Stimulated activated CD8-positive, alpha-beta memory T cell treated with anti-CD3 and anti-CD28 coated beads, Interleukin-4, amount 100 ng/mL, for 24 hours (primary cell): ENCODE measurements around the gene MTHFD1L.
"Not testable (repeated sequence)": the region's sequence is repeated elsewhere in the genome, so short reads cannot be mapped to it uniquely, and the experiment has no call there.

ENCODE experiments used
- DNase-seq: peaks from one replicate; pipeline ENCODE4 v3.0.0-alpha.2; 2020; ENCODE audit warnings: low read depth

MTHFD1L gene

DNA sequence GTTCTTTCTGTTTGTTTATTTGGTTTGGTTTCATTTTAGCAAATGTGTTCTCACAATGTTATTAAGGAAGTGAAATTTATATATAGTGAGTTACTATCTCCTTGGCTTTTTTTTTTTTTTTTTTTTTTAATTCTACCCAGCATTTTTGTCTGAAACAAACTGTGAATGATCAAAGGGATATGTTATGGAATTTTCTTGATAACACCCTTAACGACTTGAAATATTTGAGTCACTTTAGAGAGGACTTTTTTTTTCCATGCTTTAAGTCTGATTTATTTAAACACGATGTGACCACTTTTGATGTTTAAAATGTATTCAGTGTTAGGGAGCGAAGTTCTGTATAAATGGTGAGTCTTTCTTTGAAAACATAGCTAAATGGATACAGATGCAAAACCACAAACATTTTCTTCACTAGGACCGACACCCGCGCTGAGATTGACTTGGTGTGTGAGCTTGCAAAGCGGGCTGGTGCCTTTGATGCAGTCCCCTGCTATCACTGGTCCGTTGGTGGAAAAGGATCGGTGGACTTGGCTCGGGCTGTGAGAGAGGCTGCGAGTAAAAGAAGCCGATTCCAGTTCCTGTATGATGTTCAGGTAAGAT lies 149.7 kb downstream of the MTHFD1L start:
- no peak for DNase-seq

DNA sequence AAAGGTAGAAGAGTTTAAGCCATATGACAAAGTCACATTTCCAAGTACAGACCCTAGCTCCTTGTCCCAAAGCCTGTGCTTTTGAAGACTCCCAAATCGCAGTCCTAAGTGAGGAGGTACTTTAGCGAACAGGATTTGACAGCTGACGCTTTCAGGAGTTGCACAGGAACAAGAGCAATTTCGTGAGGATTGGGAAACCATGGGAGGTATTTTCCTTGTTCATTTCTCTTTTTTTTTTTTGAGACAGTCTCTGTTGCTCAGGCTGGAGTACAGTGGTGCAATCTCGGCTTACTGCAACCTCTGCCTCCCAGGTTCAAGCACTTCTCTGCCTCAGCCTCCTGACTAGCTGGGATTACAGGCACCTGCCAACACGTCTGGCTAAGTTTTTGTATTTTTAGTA lies 150.6 kb downstream of the MTHFD1L start:
- no peak for DNase-seq

DNA sequence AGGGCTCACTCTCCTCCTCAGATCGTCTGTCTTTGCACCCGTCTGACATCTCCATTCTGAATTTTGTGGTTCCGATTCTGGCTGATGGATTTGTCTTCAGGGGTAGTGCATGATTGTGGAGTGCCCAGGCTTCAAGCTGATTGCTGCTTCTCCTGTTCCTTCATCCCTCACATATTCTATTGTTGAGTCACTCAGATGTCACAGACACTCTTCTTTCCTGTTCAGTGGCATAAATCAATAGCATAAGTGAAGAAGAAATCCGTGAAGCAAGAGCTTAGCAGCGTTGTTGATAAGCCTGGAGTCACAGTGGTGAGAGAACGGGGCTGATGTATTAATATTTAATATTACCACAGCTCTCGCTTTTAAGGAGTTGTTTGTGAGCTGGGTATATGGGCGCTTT lies 152.5 kb downstream of the MTHFD1L start:
- DNase-seq: no peak

DNA sequence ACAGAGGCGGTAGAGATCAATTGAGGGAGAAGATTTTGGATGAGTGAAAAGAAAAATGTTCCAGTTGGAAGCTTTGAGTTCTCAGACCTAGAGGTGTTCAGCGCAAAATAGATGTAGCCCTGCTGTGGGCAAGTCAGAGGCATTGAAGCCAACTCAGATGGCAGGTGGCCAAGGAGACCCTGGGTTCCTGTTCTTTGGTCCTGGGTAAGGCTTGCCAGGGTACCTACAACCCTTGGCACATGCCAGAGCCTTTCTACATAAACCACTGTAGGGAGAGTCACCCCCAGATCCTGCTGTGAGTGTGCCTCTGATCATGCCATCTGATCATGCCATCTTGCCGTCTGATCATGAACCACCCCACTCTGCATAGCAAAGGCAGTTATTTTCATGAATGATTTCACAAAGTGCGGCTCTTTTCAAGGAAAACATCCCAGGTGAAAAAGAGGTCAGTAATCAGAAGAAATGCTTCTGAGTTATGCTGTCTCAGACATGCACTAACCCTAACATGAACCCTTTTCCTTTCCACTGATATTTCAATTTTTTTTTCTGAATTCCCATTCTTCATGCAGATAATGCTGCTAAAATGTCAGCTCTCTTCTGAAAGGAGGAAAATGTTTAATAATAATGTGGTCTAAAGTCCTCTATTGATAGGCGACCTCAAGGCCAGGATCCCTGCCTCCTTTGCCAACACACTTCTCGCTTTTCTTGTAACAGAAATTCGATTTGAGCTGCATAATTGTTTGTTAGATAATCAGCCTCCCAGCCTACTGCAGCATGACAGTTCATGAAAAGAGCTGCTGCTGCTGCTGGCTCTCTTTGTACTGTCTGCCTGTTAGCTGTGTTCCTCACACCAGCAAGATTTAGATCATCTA lies 153.6 kb downstream of the MTHFD1L start:
- DNase-seq: no peak

DNA sequence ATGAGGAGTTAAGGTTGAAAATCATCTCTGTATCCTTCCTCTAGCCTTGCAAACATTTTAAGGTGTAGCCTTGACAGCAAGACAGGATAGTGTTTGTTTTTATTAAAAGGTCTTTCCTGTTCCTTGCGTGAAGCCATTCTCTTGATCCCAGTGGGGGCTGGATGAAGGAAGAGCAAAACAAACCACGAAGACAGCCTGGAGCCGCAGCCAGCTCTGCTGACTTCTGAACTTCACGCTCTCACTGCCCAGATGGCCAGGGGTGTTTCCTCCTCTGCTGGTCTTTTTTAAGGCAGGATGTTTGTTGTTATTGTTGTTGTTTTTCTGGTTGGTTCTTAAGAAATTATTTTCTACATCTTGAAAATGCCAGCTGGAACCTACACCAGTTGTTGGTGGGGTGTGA lies 156.4 kb downstream of the MTHFD1L start:
- DNase-seq: no peak

DNA sequence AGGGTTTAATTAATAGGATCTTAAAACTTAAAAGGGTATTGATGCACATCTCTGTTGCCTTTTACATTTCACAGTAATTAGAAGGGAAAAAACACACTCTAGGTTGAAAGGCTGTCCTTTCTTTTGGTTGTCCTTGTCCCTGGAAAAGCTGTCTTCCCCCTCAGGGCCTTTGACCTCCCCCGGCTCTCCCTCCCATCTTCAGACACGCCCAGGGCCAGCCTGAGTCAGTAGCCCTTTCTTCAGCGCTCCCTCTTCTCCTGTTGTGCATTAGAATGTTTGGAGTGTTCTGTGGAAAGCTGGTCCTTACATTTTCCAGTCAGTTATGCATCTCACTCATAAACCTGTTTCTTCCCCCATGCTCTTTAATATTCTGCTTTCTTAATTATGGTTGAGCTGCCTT lies 157.0 kb downstream of the MTHFD1L start:
- no peak for DNase-seq

DNA sequence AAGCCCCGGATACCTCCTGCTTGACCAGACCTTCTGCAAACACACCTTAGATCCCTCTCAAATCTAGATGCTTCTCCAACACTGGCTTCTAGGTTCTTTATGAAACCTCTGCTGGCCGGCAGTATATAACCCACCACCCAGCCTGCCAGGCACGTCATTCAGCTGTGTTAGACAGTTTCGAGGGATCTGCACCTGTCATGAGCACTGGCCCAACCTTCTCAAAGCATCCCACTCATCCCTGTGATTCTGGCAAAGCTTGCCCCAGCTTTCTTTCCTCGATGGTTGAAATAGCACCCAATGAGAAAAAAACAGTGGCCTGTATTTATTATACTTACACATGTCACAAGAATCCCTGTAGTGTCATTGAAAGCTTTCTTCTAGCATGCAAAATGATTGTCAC lies 157.8 kb downstream of the MTHFD1L start:
- DNase-seq: no peak

DNA sequence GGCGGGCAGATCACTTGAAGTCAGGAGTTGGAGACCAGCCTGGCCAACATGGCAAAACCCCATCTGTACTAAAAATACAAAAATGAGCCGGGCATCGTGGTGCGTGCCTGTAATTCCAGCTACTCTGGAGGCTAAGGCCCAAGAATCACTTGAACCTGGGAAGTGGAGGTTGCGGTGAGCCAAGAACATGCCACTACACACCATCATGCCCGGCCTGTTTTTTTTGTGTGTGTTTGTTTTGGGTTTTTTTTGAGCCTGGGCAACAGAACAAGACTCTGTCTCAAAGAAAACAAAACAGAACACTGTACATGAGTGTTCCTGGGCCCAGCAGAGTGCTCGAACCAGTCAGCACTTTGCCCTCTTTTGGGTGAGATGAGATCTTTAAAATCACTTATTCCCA lies 159.1 kb downstream of the MTHFD1L start:
- no peak for DNase-seq

DNA sequence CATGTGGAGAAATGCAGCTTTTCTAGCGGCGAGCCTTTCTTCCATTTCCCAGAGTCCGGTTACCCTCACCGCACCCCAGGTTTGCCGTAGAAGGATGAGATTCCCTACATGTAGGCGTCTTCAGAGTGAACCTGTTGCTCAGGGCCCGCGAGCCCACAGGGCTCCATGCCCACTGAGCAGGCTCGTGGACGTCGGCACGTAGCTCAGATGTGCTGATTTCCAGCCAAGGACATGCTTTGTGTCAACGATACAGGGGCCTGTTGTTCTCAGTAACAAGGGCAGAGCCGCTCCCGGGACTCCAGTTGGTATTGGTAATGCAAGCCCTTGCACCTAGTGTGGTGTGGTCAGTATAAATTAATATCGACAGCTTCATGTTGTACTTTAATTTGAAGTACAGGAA lies 159.6 kb downstream of the MTHFD1L start:
- no peak for DNase-seq

DNA sequence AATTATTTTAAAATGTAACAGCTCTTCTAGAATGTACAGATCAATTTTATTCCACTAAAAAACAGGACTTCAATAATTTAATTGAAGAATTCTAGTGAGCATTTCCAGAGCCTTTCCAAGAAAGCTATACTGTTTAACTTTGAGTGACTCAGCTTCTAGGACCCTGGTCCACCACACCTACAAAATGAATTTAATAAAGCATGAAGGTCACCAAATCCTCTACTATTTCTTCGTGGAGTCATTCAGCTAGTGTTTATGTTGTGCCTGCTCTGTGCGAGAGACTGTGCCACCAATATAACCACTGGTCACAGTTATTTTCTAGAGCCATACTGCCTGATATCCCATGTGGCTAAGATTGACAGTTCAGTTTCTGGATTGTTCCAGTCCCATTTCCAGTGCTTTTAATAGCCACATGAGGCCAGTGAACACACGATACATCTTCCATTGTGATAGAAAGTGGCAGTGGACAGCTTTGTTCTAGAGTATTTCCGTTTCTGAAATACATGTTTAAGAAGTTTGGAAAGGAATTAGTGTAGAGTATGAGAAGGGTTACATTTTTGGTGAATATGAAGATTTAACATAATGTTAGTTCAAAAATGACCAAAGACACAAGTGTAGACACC lies 160.7 kb downstream of the MTHFD1L start:
- DNase-seq: no peak

DNA sequence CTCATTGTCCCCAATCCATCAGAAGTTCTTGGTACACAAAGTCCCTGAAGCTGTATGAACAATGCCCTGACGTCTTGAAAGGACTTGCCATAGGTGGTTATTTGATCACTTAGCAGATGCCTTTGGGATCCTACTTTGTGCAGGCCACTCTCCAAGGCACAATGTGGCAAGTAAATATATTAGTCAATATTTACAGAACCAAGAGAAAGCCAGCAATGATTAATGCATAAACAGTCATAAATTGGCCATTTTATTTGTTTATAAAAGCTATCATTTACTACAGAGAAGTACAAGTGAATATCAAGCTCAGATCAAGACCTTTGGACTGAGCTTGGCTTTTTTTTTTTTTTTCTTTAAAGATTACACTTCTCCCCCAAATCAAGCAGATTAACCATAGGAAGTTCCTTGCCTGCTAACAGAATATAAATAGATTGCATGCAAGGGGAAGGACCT lies 161.8 kb downstream of the MTHFD1L start:
- no peak for DNase-seq

DNA sequence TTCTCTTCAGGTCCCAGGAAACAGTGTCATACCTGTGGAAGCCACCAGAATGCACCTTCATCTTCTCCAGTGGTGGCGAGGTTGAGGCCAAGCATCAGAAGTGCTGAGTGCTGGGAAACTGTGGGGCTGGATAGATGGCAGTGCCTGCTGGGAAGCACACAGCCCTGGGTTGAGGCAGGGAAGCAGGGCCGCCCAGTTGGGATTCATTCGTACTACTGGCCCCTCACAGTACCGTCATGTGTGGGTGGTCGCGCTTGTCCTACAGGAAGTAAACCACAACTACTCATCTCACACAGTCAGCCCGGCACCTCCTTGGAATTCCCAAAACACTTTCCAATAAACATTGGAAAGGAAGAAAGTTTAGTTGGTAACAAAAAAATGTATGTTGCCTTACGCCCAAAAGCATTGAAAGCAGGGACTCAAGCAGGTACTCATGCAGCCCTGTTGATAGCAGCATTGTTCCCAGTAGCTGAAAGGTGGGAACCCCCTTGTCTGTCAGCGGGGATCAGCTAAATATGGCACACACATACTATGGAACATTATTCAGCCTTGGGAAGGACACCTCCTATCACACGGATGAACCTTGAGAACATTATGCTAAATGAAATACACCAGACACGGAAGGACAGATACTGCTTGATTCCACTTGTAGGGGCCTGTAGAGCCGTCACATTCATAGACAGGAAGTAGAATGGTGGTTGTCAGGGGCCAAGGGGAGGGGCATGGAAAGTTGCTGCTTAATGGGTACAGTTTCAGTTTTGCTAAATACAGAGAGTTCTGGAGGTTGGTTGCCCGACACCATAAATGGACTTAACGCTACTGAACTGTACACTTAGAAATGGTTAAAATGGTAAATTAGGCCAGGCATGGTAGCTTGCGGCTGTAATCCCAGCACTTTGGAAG lies 162.7 kb downstream of the MTHFD1L start:
- no peak for DNase-seq

DNA sequence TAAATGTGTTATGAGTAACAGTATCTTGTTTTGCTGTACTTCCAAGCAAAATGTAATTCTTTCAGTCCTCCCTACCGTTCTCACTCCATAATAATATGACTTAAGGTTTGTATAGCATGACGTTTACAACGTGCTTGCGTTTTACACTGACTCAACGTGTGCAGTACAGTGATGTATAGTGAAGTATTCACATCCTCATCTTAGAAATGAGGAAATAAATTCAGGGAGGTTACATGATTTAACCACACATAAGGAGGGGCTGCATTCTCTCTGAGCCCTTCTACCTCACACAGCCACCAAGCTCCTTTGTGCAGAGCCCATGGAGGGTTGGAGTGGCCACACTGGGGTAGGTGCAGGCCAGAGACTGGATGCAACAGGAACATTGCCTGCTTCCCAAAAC lies 164.5 kb downstream of the MTHFD1L start:
- no peak for DNase-seq

DNA sequence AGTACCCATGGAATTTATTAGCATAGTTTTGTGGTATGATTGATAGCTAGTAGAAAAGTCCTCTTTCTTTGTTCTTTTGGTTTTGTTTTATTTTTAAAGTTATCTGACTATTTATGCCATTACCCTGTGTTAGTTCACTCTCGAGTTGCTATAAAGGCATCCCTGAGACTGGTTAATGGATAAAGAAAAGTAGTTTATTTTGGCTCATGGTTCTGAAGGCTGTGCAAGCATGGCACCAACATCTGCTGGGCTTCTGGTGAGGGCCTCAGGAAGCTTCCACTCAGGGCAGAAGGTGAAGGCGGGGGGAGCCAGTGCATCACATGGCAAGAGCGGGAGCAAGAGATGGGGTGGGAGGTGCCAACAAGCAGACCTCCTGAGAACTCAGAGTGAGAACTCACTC lies 166.5 kb downstream of the MTHFD1L start:
- DNase-seq: no peak

DNA sequence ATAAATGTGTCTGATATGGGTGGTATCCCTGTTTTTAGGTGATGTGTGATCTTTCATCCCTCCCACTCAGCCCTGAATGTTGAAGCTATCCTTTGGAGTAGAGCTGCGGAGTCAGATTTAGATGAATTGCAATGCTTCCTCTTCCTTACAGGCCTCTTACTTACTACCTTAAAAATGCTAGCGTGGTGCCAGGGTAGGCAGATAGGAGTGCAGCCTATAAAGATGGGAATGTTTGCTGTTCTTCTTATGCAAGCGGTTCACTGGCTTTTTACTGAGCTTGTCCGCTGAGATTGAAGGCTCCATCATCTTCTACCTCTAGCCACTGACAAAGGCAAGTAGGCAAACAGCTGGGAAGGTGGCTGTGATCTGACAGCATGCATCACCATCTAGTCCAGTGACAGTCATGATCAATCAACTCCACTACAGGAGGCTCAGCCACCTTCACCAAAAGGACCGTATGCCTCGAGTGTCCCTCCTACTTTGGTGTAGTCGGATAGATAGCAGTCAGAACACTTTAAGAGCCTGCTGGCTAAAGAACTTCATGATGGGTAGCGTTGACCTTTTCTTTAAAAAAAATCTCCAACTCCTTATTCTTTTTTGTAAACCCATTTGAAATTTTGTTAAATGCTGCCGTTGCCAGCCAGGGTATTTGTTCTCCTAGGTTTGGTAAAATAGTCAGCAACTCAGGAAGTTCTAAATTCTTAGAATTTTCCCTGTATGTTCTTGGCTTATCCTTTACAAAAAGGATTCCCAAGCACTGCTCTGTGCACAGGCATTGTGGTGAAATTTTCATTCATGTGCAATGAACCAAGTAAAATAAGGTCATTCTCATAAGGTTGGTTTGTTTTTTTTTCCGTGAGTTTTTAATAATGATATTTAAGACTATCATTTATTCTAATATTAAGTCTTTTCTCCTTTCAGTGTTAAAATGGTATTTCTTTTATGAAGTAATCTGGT lies 169.6 kb downstream of the MTHFD1L start:
- DNase-seq: no peak

DNA sequence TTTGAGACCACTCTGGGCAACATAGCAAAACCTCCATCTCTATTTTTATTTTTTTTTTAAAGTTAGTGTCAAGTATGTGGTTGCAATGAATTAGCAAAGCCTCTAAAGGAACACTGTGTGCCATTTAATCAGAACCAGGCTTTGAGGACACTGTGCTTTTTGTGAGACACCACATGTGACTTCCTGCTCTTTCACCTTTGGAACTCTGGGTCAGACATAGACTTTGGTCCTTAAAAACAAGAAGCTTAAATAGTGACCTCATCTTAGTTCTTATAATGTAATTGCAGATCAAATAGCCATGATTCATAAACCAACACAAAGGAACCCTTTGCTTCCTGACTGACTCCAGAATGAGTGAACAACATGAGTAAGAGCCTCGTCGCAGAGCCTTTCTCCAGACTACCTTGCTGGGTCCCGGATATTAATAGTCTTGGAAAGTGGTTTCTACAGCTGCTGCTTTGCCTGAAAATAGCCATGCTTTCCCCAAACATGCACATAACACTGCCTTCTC lies 170.8 kb downstream of the MTHFD1L start:
- DNase-seq: not testable (repeated sequence)

DNA sequence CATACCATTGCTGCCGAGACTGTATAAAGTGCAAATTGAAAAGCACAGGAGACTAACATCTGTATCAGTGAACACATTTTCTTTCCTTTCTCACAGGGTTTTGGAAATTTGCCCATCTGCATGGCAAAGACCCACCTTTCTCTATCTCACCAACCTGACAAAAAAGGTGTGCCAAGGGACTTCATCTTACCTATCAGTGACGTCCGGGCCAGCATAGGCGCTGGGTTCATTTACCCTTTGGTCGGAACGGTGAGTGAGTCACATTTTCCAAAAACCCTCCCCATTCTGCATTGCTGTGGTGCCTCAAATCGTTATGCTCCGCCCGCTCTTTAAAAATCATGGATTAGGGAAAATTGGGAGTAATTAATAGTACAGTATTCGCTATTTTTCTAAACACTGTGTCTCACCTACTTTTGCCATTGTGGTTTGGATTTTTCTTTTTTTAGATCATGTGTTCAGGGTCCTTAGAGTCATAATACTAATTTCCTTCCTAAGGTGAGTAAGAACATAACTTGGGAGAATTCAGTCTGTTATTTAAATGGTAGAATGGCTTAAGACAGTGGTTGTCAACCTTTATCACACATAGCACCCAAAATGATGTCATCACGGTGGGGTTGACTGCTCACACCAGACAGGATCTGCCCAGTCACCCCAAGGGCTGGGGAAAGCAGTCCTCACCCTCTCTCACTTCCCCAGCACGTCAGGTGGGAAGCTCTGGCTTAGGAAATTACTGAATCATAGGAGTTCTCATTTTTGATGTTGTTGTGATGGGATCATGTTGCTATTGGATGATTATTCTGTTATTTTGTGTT lies 171.6 kb downstream of the MTHFD1L start:
- DNase-seq: no peak

DNA sequence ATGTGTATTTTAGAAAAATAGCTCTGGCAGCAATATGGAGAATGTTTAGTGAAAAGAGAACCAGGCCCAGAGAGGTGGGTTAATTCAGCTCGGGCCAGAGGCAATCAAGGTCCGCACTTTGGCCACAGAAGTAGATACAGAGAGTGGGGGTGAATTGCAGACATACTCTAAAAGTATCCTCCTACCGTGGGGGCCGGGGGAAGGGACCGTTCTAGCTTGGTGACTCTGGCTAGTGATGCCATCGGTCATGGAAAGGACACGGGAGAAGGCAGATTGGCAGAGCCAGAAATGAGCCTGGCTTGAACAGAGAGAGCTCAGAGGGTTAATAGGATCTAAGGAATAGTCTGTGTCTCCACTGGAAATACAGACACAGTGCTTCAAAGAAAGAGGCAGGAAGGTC lies 173.1 kb downstream of the MTHFD1L start:
- DNase-seq: no peak

DNA sequence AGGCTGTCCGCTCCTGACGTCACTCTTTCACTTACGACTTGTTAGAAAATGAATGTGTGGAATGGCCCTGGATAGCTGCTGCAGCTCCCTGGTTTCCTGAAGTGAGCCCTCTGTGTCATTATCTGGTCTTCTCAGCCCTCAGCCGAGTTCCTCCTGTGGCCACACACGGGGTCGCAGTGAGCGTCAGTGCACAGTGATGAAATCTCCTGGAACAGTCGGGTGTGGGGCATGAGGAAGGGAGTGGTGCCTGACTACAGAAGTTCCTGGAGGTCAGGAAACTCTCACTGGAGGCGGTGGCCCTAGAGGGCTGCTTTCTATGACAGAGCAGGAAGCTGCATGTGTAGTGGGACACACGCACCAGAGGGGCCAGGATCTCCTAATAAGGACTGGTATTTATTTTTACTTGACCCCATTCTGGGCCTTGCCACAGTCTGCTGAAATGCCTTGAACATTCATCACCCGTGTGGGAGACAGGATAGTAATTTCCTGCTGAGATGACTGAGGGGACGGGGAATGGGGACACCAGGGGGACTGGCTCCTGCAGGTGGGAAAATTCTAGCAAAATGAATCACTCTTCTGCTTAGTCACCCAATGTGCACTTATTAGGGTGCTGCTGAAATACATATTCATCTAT lies 175.5 kb downstream of the MTHFD1L start:
- DNase-seq: not testable (repeated sequence)
